CD4-positive, alpha-beta T cell (primary cell): Measurements from ENCODE around the gene COL4A2. TPM values are rescaled to one million over a fixed set of nuclear protein-coding genes. Genes with fewer than 3 reads are reported as not detected.

Source experiments
- ATAC-seq: fragments of 200-7000 bp; cut with Tn5 transposase; one replicate; pipeline ENCODE4 v1.10.0; 2022; ENCODE audit warnings: mild to moderate bottlenecking; ENCODE audit not compliant: poor library complexity
- CTCF ChIA-PET: fragments of 350-600 bp; sonication (Branson Sonifier 250); formaldehyde crosslinking; loops from one replicate; lab custom pipeline; 2021; ENCODE audit warnings: antibody characterized with exemption, inconsistent platforms; lab: Charles Lee
- POLR2A ChIA-PET: fragments of 350-600 bp; sonication (Branson Sonifier 250); formaldehyde crosslinking; loops from one replicate; lab custom pipeline; 2021; ENCODE audit warnings: antibody characterized with exemption, inconsistent platforms; lab: Charles Lee
- DNase-seq, 14 experiments: peaks; one replicate each; pipeline ENCODE4 v3.0.0-alpha.2; 2013 to 2020; ENCODE audit warnings: mixed read lengths in 2 of 14
- H3K27ac ChIP-seq, 2 donors: one replicate each; pipeline versions ENCODE4 v1.5.1 to v1.7.0; 2013; ENCODE audit warnings: low read length in 2 of 2, low read depth in 1 of 2, mild to moderate bottlenecking in 1 of 2
- H3K27me3 ChIP-seq, 2 experiments: 1 replicate in 1 of 2; 2 replicates in 1 of 2; pipeline versions ENCODE4 v1.6.1 to v1.7.0; 2013; ENCODE audit warnings: low read length in 2 of 2, control low read depth in 1 of 2, mild to moderate bottlenecking in 1 of 2, moderate library complexity in 1 of 2; ENCODE audit not compliant: insufficient read depth in 2 of 2, control insufficient read depth in 1 of 2
- H3K36me3 ChIP-seq: one replicate; pipeline ENCODE4 v1.6.1; 2013; ENCODE audit warnings: low read length, control low read depth; ENCODE audit not compliant: insufficient read depth
- H3K4me1 ChIP-seq: one replicate; pipeline ENCODE4 v1.6.1; 2013; ENCODE audit warnings: low read length, control low read depth; ENCODE audit not compliant: insufficient read depth
- H3K4me3 ChIP-seq: one replicate; pipeline ENCODE4 v1.5.1; 2013; ENCODE audit warnings: mild to moderate bottlenecking, low read length, moderate library complexity
- H3K9me3 ChIP-seq, 2 experiments: 1 replicate in 1 of 2; 2 replicates in 1 of 2; pipeline versions ENCODE4 v1.6.1 to v1.7.0; 2013; ENCODE audit warnings: low read length in 2 of 2, mild to moderate bottlenecking in 2 of 2, control low read depth in 1 of 2, moderate library complexity in 1 of 2; ENCODE audit not compliant: control insufficient read depth in 1 of 2, insufficient read depth in 1 of 2
- H3K27ac Mint-ChIP-seq: one replicate; pipeline ENCODE4 v1.8.0; 2020; ENCODE audit warnings: mixed read lengths
- H3K27me3 Mint-ChIP-seq: one replicate; pipeline ENCODE4 v1.8.0; 2021; ENCODE audit warnings: mixed read lengths
- H3K36me3 Mint-ChIP-seq: one replicate; pipeline ENCODE4 v1.8.0; 2021; ENCODE audit warnings: low read depth, mixed read lengths
- H3K4me1 Mint-ChIP-seq: one replicate; pipeline ENCODE4 v1.8.0; 2021; ENCODE audit warnings: low read depth, mixed read lengths
- H3K4me3 Mint-ChIP-seq: one replicate; pipeline ENCODE4 v1.8.0; 2020; ENCODE audit warnings: mild to moderate bottlenecking, mixed read lengths
- H3K9me3 Mint-ChIP-seq: one replicate; pipeline ENCODE4 v1.8.0; 2020; ENCODE audit warnings: mixed read lengths
- CTCF ChIP-seq: fragments of 200-600 bp; IDR thresholded peaks from one replicate; pipeline ENCODE4 v1.8.0; 2022; ENCODE audit warnings: antibody characterized with exemption, mild to moderate bottlenecking
- intact Hi-C, 2 experiments: fragments of 100-400 bp; cut with DNase I in 1 of 2; cut with micrococcal nuclease in 1 of 2; formaldehyde crosslinking; loops; one replicate each; pipeline versions ENCODE4 v1.15.1 to v1.9.0; 2023 to 2025; cut with DNase I, micrococcal nuclease
- total RNA-seq, 174 experiments: library from RNA in 2 of 174; stranded (reverse) in 2 of 174; gene quantifications; one replicate each; pipeline ENCODE4 v1.2.3 and lab custom pipeline; 2021 to 2026

The COL4A2 gene
- total RNA-seq, 2 experiments from 2014 or later: not detected

- no peak overlapping the region for H3K27ac ChIP-seq
- CTCF ChIA-PET: no interaction called here
- Mint-ChIP-seq H3K4me3 (no peak overlapping the region), H3K36me3 (no peaks in the 10 kb centered on the region), H3K4me1 (no peaks in the 10 kb centered on the region), H3K27me3 (peaks cover 15% of the 10 kb centered on the region), H3K27ac (no peak overlapping the region), H3K9me3 (no peaks in the 10 kb centered on the region)
- DNase-seq: no peak
- ATAC-seq: no peak
- peaks cover 0 to 11% of the 10 kb centered on the region in 2 experiments for H3K9me3 ChIP-seq
- H3K36me3 ChIP-seq: no peaks in the 10 kb centered on the region
- H3K4me3 ChIP-seq: no peak overlapping the region
- peaks cover 0 to 2% of the 10 kb centered on the region in 2 experiments for H3K27me3 ChIP-seq
- TF ChIP-seq CTCF: no peak
- H3K4me1 ChIP-seq: peaks cover 5% of the 10 kb centered on the region
- POLR2A ChIA-PET: no interaction called here
- intact Hi-C loops: no loop called here
These were observed 202.4 kb downstream of the COL4A2 start for GRCh38 chr13:110509478-110509926.

- POLR2A ChIA-PET: no interaction called here
- no peak overlapping the region for H3K4me3 Mint-ChIP-seq
These were observed 203.1 kb downstream of the COL4A2 start for GRCh38 chr13:110509971-110510786.

GRCh38 chr13:110511509-110512181 lies 204.6 kb downstream of the COL4A2 start:
- peaks cover 5% of the 10 kb centered on the region for H3K4me1 ChIP-seq
- Mint-ChIP-seq H3K4me1 (no peaks in the 10 kb centered on the region), H3K27me3 (peaks cover 10% of the 10 kb centered on the region), H3K27ac (no peak overlapping the region), H3K4me3 (no peak overlapping the region), H3K9me3 (no peaks in the 10 kb centered on the region), H3K36me3 (no peaks in the 10 kb centered on the region)
- no peak overlapping the region for H3K4me3 ChIP-seq
- intact Hi-C loops: no loop called here
- peaks cover 0 to 2% of the 10 kb centered on the region in 2 experiments for H3K27me3 ChIP-seq
- DNase-seq (no peak), ATAC-seq (no peak)
- no peak for TF ChIP-seq CTCF
- peaks cover 0 to 17% of the 10 kb centered on the region in 2 experiments for H3K9me3 ChIP-seq
- POLR2A ChIA-PET: no interaction called here
- CTCF ChIA-PET: no interaction called here
- H3K27ac ChIP-seq: no peak overlapping the region
- no peaks in the 10 kb centered on the region for H3K36me3 ChIP-seq

More at GRCh38 chr13:110509971-110510786, 203.1 kb downstream of the COL4A2 start:
- intact Hi-C loops: no loop called here
- peaks cover 0 to 2% of the 10 kb centered on the region in 2 experiments for H3K27me3 ChIP-seq
- Mint-ChIP-seq H3K4me1 (no peaks in the 10 kb centered on the region), H3K36me3 (no peaks in the 10 kb centered on the region), H3K27ac (no peak overlapping the region), H3K27me3 (peaks cover 15% of the 10 kb centered on the region), H3K9me3 (no peaks in the 10 kb centered on the region)
- H3K4me1 ChIP-seq: peaks cover 5% of the 10 kb centered on the region
- no peak overlapping the region for H3K4me3 ChIP-seq
- H3K36me3 ChIP-seq: no peaks in the 10 kb centered on the region
- H3K27ac ChIP-seq: no peak overlapping the region
- CTCF ChIA-PET: no interaction called here
- no peak for ATAC-seq
- DNase-seq: no peak
- no peak for TF ChIP-seq CTCF
- peaks cover 0 to 16% of the 10 kb centered on the region in 2 experiments for H3K9me3 ChIP-seq
